ENCODE data around the gene TOR1B. TPM values are rescaled to one million over a fixed set of nuclear protein-coding genes. Genes with fewer than 3 reads are reported as not detected.
A peak's percentile ranks its signal among the peaks of the same experiment; 100 is the strongest.

TOR1B gene
- total RNA-seq, 2 experiments from 2014 or later = 18.0 to 22.1 TPM

DNA sequence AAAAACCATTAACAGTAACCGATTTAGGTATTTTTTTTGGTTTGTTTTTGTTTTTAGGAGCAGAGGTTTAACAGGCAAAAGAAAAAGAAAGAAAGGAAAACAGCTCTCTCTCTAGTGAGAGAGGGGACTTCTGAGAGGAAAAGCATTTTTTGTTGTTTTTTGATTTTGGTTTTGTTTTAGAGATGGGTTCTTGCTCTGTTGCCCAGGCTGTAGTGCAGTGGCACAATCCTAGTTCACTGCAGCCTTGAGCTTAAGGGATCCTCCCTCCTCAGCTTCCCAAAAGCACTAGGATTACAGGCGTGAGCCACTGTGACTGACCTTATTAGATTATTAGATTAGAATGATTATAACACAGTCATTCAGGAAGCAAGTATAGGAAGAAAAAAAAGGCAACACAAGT lies 42.4 kb downstream of the TOR1B start:
- POLR2A ChIA-PET = no interaction called here
- Mint-ChIP-seq H3K4me3 (no peak overlapping the region), H3K9me3 (ENCODE audit: low read depth) (no peaks in the 10 kb centered on the region), H3K36me3 (ENCODE audit: low read depth) (peaks cover 7% of the 10 kb centered on the region), H3K27me3 (no peaks in the 10 kb centered on the region), H3K4me1 (peaks cover 31% of the 10 kb centered on the region), H3K27ac (peak overlapping the region; percentile 73)
- CTCF ChIA-PET = no interaction called here
- intact Hi-C loops (cut with DNase I, micrococcal nuclease) = no loop called here
- DNase-seq (no peak), ATAC-seq (no peak)

DNA sequence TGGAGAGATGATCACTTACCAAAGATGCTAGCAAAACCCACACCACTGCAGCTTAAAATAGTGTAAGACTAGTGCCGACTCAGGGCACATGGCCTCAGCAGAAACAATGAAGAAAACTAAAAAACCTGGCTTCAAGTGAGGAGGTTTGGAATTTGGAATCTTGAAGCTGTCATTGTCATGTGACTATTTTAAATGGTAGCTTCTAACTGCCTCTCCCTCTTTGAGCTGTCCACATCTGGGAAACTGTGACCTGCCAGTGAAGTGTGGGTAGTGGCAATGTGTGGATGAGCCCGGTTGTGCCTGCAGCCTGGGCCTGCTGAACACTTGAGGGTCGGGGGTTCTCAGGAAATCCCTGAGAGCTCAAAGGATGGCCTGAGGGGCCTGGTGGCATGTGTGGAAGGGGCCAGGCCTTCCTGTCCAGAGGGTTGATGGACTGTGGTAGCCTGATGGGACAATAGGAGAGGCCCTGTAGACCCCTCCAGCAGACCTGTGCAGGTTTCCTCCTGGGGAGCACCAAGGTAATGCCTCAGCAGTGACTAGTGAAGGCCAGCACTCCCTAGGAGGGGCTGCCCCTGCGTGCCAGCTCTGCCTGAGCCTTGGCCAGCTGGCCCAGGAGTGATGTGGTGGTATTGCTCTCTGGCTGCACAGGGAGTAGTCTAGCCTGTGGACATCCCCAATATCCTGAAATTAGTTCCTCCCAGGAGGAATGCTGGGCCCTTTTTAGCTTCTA lies 45.9 kb downstream of the TOR1B start:
- peaks cover 22% of the 10 kb centered on the region for H3K36me3 Mint-ChIP-seq (ENCODE audit: low read depth)
- no peaks in the 10 kb centered on the region for H3K27me3 Mint-ChIP-seq
- DNase-seq = no peak
- no peak for ATAC-seq
- ChIA-PET CTCF (interaction anchor here (0.6 to 1.6 kb wide), 5 partner anchors 10 to 317 kb away, joined by 3 to 4 read pairs (median 4); no protein-coding TSS in a partner anchor), POLR2A (interaction anchor here (0.6 to 1.4 kb wide), 3 partner anchors 12 to 114 kb away, joined by 3 to 5 read pairs (median 3); no protein-coding TSS in a partner anchor)
- H3K4me3 Mint-ChIP-seq = no peak overlapping the region
- peaks cover 25% of the 10 kb centered on the region for H3K4me1 Mint-ChIP-seq
- intact Hi-C loops (cut with DNase I, micrococcal nuclease) = no loop called here
- H3K9me3 Mint-ChIP-seq (ENCODE audit: low read depth) = no peaks in the 10 kb centered on the region
- no peak overlapping the region for H3K27ac Mint-ChIP-seq

DNA sequence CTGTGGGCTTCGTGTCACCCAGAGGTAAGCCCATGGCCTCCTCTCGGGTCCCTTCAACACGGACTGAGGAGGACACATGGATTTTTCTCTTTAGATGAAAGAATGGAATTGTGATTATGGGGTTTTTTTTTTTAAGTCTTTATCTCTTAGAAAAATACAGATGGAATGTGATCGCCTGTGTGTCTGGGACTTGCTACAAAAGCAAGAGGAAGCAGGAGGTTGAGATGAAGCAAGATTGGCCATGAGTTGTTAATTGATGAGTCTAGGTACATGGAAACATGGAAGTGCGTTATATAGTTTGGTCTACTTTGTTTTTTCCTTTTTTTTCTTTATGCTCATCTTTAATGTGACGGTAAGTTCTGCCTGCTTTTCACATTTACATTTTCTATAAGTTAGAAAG lies 46.9 kb downstream of the TOR1B start:
- Mint-ChIP-seq H3K4me1 (peaks cover 32% of the 10 kb centered on the region), H3K36me3 (ENCODE audit: low read depth) (peaks cover 31% of the 10 kb centered on the region), H3K4me3 (no peak overlapping the region), H3K27me3 (no peaks in the 10 kb centered on the region), H3K9me3 (ENCODE audit: low read depth) (no peaks in the 10 kb centered on the region), H3K27ac (no peak overlapping the region)
- no peak for ATAC-seq
- no peak for DNase-seq
- ChIA-PET POLR2A (interaction anchor here (1.4 kb wide), 1 partner anchor 13 kb away, joined by 5 read pairs; no protein-coding TSS in a partner anchor), CTCF (no interaction called here)
- intact Hi-C loops (cut with DNase I, micrococcal nuclease) = no loop called here

DNA sequence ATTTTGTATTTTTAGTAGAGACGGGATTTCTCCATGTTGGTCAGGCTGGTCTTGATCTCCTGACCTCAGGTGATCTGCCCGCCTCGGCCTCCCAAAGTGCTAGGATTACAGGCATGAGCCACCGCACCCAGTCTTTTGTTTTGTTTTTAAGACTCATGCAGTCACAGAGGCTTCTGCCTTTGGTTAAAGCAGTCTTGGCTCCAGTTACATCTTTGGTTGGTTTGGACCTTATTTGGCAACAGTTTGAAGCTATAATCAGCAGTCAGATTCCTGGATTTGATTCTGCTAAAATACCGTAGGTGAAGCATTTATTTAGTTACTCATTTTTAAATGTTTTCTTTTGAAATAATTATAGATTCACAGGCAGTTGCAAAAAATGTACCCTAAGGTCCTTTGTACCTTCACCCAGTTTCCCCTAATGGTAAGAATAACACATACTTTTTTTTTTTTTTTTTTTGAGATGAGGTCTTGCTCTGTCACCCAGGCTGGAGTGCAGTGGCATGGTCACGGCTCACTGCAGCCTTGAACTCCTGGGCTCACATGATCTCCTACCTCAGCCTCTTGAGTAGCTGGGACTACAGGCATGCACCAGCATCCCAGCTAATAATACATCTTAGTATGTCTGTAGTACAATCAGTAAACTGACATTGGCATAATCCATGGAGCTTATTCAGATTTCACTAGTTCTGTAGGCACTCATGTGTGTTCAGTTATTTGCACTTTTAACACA lies 48.0 kb downstream of the TOR1B start:
- no peak overlapping the region for H3K27ac Mint-ChIP-seq

DNA sequence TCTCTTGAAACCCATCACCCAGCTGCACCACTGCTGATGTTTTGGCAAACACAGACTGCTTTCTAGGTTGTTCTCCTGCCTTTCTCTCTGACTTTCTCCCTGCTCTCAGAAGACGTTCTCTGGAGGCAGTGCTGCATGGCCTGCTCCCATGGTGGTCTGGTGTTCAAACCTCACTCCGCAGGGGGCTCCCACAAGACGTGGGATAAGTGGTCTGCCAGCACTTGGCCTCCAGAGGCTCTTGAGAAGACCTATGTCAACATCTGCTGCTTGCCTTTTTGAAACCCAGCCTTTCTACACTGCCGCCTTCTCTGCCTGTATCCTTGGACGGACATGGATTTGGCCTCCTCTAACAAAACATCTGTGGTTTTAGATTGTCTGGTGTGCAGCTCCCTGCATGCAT lies 48.8 kb downstream of the TOR1B start:
- Mint-ChIP-seq H3K9me3 (ENCODE audit: low read depth) (no peaks in the 10 kb centered on the region), H3K27ac (no peak overlapping the region), H3K4me1 (peaks cover 42% of the 10 kb centered on the region), H3K27me3 (no peaks in the 10 kb centered on the region), H3K4me3 (no peak overlapping the region), H3K36me3 (ENCODE audit: low read depth) (peaks cover 44% of the 10 kb centered on the region)
- ChIA-PET CTCF (interaction anchor here (0.6 to 0.9 kb wide), 4 partner anchors 8 to 233 kb away, joined by 3 to 4 read pairs (median 3); no protein-coding TSS in a partner anchor), POLR2A (no interaction called here)
- no peak for ATAC-seq
- no peak for DNase-seq
- intact Hi-C loops (cut with DNase I, micrococcal nuclease) = no loop called here

More for the DNA sequence above, 48.0 kb downstream of the TOR1B start:
- Mint-ChIP-seq H3K4me3 (no peak overlapping the region), H3K9me3 (ENCODE audit: low read depth) (no peaks in the 10 kb centered on the region), H3K4me1 (peaks cover 35% of the 10 kb centered on the region), H3K36me3 (ENCODE audit: low read depth) (peaks cover 41% of the 10 kb centered on the region), H3K27me3 (no peaks in the 10 kb centered on the region)
- intact Hi-C loops (cut with DNase I, micrococcal nuclease) = no loop called here
- no peak for DNase-seq
- ChIA-PET CTCF (interaction anchor here (0.6 kb wide), 2 partner anchors 30 to 234 kb away, joined by 3 to 4 read pairs; no protein-coding TSS in a partner anchor), POLR2A (no interaction called here)
- ATAC-seq = no peak

DNA sequence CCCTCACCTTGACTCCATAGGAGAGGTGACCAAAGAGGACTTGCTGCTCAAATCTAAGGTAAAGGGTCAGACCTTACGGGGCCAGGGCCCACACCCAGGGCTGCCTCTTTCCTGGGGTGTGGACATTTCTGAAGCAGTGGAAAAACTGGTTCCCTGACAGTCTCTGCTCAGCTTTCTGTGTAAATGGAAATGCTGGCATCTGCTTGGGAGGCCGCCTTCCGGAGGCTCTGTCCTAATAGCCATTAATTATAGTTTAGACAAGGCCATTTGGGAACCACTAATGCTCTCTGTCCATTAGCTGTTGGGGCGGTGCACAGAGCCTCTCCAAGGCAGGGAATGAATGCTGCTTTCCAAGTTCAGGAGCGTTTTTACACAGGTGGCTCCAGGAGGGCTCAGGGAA lies 49.6 kb downstream of the TOR1B start:
- no peaks in the 10 kb centered on the region for H3K27me3 Mint-ChIP-seq
- DNase-seq (no peak), ATAC-seq (no peak)
- intact Hi-C loops (cut with DNase I, micrococcal nuclease) = no loop called here
- ChIA-PET CTCF (interaction anchor here (0.9 kb wide), 2 partner anchors 9 to 67 kb away, joined by 3 read pairs; no protein-coding TSS in a partner anchor), POLR2A (no interaction called here)
- no peak overlapping the region for H3K4me3 Mint-ChIP-seq
- H3K27ac Mint-ChIP-seq = no peak overlapping the region
- peaks cover 47% of the 10 kb centered on the region for H3K4me1 Mint-ChIP-seq
- no peaks in the 10 kb centered on the region for H3K9me3 Mint-ChIP-seq (ENCODE audit: low read depth)
- H3K36me3 Mint-ChIP-seq (ENCODE audit: low read depth) = peaks cover 46% of the 10 kb centered on the region

DNA sequence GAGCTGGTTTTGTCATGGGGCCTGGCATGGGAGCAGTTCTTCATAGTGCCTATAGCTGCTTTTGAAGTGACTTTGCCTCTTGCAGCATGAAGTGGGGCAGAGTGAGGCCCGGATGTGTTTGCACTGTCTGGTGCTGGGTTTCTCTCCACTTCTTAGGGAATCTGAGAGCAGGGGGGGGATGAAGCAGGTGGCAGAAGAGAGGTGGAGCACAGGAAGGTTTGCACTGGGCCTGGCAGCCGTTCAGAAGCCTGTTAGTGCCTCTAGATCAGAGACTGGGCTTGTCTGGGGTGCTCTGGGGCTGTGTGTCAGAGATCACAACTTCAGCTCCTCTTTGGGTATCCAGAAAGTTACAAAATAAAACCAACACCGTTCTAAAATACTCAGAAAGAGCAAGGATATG lies 50.6 kb downstream of the TOR1B start:
- ATAC-seq = no peak
- H3K27me3 Mint-ChIP-seq = no peaks in the 10 kb centered on the region

DNA sequence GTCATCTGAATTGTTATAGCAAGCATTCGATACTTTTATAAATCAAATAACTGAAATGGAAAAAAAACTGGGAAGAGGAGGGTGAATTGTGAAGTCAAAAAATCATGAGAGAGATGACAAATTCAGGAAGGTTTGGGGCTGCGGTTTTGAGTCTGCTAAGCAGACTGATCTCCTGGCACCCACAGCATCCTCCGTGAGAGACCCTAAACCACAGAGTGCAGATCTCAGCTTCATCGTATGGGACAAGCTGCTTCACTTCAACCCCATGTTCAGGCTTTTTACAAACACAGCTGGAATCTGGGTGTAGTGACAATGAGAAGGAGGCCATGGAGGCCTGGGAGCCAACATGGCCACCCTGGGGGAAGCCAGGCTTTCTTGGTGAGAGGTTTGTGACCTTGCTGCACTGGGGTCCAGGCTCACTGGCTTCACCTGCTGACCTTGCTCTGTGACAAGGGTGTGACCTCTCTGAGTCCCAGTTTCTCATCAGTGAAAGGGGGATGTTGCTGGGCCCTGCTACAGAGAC lies 51.7 kb downstream of the TOR1B start:
- POLR2A ChIA-PET = no interaction called here
- Mint-ChIP-seq H3K27me3 (no peaks in the 10 kb centered on the region), H3K4me3 (no peak overlapping the region), H3K9me3 (ENCODE audit: low read depth) (no peaks in the 10 kb centered on the region), H3K36me3 (ENCODE audit: low read depth) (peaks cover 55% of the 10 kb centered on the region), H3K4me1 (peaks cover 50% of the 10 kb centered on the region), H3K27ac (peak overlapping the region; percentile 82)
- CTCF ChIA-PET = interaction anchor here (0.9 kb wide), 1 partner anchor 10 kb away, joined by 4 read pairs; no protein-coding TSS in a partner anchor
- ATAC-seq (no peak), DNase-seq (no peak)
- intact Hi-C loops (cut with DNase I, micrococcal nuclease) = loop anchor here in 1 of 2 experiments (1.0 kb wide), 1 partner anchor 14 kb away; no protein-coding TSS in a partner anchor

More for the DNA sequence above, 50.6 kb downstream of the TOR1B start:
- DNase-seq = no peak
- H3K9me3 Mint-ChIP-seq (ENCODE audit: low read depth) = no peaks in the 10 kb centered on the region
- peaks cover 49% of the 10 kb centered on the region for H3K4me1 Mint-ChIP-seq
- H3K36me3 Mint-ChIP-seq (ENCODE audit: low read depth) = peaks cover 54% of the 10 kb centered on the region
- intact Hi-C loops (cut with DNase I, micrococcal nuclease) = loop anchor here in 1 of 2 experiments (1.0 kb wide), 1 partner anchor 13 kb away; no protein-coding TSS in a partner anchor
- H3K4me3 Mint-ChIP-seq = no peak overlapping the region
- ChIA-PET CTCF (interaction anchor here (0.6 to 0.7 kb wide), 2 partner anchors 67 to 72 kb away, joined by 3 to 4 read pairs; no protein-coding TSS in a partner anchor), POLR2A (no interaction called here)
- peak overlapping the region; percentile 82 for H3K27ac Mint-ChIP-seq

DNA sequence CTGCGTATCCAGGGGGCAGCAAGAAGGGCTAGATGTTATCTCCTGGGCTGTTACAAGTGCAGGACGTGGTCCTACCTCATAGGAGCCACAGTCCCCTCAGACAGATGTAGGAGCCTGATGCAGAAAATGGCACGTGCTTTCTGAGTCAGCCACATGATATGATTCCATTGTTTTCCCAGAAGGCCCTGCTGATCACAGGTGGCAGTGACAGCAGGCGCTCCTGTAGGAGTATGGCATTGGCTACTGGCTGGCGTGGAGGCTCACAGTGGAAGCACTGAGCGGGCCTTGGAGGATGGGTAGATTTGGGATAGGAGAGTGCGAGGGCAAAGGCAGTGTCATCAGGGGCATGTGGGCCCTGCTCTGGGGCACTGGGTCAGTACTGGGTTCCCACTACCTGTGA lies 54.2 kb downstream of the TOR1B start:
- H3K9me3 Mint-ChIP-seq (ENCODE audit: low read depth) = no peaks in the 10 kb centered on the region
- ChIA-PET CTCF (no interaction called here), POLR2A (no interaction called here)
- peak overlapping the region; percentile 55 for H3K27ac Mint-ChIP-seq
- ATAC-seq = no peak
- H3K36me3 Mint-ChIP-seq (ENCODE audit: low read depth) = peaks cover 55% of the 10 kb centered on the region
- peaks cover 62% of the 10 kb centered on the region for H3K4me1 Mint-ChIP-seq
- no peak for DNase-seq
- H3K27me3 Mint-ChIP-seq = no peaks in the 10 kb centered on the region
- intact Hi-C loops (cut with DNase I, micrococcal nuclease) = no loop called here
- H3K4me3 Mint-ChIP-seq = no peak overlapping the region

DNA sequence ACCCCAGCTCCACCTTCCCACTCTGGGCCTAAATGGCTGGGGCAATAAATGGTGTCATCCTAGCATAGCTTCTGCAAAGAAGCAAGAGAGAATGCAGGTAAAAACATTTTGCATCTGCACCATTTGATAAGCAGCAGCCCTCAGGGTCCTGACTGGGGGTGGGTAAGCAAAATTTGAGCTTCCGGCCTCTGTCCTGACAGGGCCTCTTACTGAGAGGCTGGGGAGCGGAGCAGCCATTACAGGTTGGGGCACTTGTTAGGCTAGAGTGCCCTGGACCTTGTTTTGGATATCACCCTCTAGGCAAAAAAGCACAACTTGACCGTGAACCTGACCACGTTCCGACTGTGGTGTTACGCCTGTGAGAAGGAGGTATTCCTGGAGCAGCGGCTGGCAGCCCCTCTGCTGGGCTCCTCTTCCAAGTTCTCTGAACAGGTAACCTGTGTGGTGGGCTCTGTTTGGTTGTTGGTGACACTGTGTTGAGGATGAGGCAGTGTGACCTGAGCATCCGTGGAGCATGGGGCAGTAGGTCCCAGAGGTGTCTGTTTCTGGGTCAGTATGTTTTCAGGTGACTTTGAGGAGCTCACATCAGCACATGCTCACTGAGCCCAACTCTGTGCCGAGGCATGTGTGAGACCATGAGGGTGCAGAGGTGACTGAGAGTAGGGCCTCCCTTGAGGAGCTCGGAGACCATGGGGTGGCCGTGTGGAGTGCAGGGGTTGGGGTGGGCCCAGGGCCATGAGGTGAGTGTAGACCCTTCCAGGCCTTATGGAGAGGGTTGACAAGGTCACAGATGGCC lies 55.4 kb downstream of the TOR1B start:
- Mint-ChIP-seq H3K27me3 (no peaks in the 10 kb centered on the region), H3K4me1 (peaks cover 67% of the 10 kb centered on the region), H3K9me3 (ENCODE audit: low read depth) (no peaks in the 10 kb centered on the region), H3K27ac (peak overlapping the region; percentile 42), H3K4me3 (no peak overlapping the region), H3K36me3 (ENCODE audit: low read depth) (peaks cover 54% of the 10 kb centered on the region)
- POLR2A ChIA-PET = interaction anchor here (0.6 kb wide), 1 partner anchor 91 kb away, joined by 3 read pairs; no protein-coding TSS in a partner anchor
- CTCF ChIA-PET = interaction anchor here (0.7 to 1.1 kb wide), 2 partner anchors 30 to 197 kb away, joined by 4 to 5 read pairs; no protein-coding TSS in a partner anchor
- DNase-seq = no peak
- intact Hi-C loops (cut with DNase I, micrococcal nuclease) = no loop called here
- no peak for ATAC-seq

All from activated CD4-positive, alpha-beta T cell treated with anti-CD3 and anti-CD28 coated beads for 36 hours (primary cell).